Mucosa of stomach (tissue), 1 donor: ENCODE measurements around the gene YBX2.

ENCODE experiments used
- H3K27me3 ChIP-seq: one replicate; pipeline ENCODE4 v1.7.0; 2013; ENCODE audit warnings: mild to moderate bottlenecking, low read length; ENCODE audit not compliant: control insufficient read depth, insufficient read depth
- H3K36me3 ChIP-seq: one replicate; pipeline ENCODE4 v1.7.0; 2013; ENCODE audit warnings: low read length; ENCODE audit not compliant: control insufficient read depth, insufficient read depth
- H3K4me1 ChIP-seq: one replicate; pipeline ENCODE4 v1.7.0; 2013; ENCODE audit warnings: mild to moderate bottlenecking, low read length; ENCODE audit not compliant: control insufficient read depth, insufficient read depth
- H3K4me3 ChIP-seq: one replicate; pipeline ENCODE4 v1.7.0; 2013; ENCODE audit warnings: low read length
- H3K9ac ChIP-seq: one replicate; pipeline ENCODE4 v1.7.0; 2013; ENCODE audit warnings: mild to moderate bottlenecking, low read length, moderate library complexity
- H3K9me3 ChIP-seq: one replicate; pipeline ENCODE4 v1.7.0; 2013; ENCODE audit warnings: mild to moderate bottlenecking, low read length, moderate library complexity; ENCODE audit not compliant: control insufficient read depth
- donor health status: Pancreatic carcinoma.

YBX2 gene

DNA sequence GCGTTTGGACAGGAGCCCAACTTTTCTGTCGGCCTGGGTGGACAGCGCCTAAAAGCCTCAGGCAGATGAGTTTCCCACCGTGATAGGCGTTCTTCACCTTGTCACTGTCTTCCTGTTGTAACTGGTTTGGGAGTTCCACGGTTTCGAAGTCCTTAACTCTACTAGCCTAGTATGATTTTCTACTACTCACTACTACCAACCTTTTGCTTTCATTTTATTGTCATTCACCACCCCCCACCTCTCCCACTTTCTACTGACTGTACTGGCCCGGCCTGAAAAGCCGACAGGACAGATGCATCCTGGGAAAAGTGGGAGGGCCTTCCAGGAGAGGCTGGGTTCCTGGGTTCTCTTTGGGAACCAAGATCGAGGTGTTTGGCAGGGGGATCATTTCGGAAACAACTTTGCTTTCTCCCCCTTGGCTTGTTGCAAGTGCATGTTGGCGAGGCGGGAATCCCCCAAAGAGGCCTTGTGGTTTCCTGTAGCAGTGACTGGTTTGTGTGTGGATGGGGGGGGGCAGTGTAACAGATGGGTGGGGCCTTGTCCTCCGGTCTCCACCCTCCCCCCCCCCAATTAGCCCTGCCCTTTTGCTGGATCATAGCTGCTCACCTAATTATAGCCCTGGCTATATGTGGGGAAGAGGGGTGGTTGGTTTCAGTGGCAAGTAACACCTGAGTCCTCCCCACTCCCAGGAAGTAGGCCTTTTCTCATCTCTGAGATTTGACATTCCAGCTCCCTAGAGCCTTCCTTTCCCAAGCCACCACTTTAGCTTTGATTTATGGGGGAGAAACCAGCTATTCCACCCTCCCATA is 14.4 kb upstream of the YBX2 start:
- peak overlapping the region; percentile 91 for H3K4me3 ChIP-seq
- peaks cover 29% of the 10 kb centered on the region for H3K4me1 ChIP-seq
- H3K36me3 ChIP-seq, result peaks cover 21% of the 10 kb centered on the region
- peak overlapping the region; percentile 86 for H3K9ac ChIP-seq
- no peaks in the 10 kb centered on the region for H3K9me3 ChIP-seq
- no peaks in the 10 kb centered on the region for H3K27me3 ChIP-seq

DNA sequence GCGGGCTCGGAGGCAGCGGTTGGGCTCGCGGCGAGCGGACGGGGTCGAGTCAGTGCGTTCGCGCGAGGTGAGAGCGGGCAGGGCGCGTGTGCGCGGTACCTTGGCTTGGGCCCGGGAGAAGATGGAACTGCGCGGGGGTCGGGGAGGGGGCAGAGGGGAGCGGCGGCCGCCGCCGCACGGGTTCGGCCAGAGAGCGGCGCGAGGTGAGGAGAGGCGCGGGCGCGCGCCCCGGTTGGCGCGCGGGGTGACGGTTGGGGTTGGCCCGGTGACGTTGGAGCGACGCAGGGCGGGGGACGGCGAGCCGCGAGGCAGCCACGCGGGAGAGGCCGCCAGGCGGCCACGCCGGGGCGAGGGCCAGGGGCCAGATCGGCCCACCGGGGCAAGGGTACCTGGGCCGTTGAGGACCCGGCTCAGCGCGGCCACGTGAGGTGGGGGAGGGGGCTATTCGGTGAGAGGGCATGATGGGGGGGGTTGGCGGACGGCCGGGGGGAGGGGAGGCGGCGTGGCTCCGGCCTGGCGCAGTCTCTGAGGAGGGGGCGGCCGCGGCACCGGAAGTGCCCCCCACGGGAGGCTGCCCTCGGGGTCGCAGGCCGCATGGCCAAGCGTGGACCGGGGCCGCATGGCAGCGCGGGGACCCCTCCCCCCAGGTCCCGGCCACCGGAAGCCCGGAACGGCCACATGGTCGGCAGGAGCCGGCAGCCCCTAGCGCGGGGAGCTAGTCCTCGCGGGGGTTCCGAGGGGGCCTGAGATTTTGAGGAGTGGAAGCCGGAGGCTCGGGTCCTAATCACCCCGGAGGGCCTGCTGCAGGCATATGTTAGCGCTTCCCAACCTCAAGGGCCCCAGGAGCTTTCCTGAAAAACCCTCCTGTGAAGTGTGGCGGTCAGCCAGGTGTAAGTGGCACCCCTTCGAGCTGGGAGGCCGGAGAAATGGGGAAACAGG is 13.5 kb upstream of the YBX2 start:
- Histone ChIP-seq H3K4me1 (peaks cover 20% of the 10 kb centered on the region), H3K27me3 (no peaks in the 10 kb centered on the region), H3K9ac (peak overlapping the region; percentile 86), H3K36me3 (peaks cover 13% of the 10 kb centered on the region), H3K4me3 (peak overlapping the region; percentile 91), H3K9me3 (no peaks in the 10 kb centered on the region)

DNA sequence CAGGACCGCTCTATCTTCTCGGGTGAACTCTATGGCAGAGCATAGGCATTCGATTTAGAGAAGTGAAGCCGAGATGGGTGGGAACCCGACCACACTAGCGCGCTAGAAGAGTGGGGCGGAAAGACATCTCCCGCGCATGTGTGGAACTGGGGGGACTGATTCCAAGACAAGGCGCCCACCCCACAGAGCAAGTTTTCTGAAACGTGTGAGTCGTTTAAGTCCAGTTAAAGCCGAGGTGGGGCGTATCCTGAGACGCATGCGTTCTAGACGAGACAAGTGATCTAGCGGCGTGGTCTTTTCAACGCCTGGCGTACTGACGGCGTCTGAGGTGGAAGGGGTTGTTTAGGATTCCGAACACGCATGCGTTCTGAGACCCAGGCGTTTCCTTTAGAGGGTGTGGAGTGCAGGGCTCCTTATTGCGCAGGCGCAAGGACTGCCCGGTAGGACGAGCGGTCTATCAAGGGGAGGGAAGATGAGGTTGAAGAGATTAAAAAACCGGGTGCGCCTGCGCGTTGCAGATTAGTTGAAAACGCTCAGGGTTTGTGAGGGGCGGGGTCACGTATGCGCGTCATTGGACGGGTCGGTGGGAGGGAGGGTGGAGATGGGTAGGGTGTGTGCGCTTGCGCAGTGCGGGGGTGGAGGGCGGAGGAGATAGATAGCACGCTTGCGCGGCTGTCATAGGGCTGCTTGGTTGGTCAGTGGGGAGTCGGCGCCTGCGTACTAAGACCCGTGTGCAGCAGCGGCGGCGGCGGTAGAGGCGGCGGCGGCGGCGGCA is 12.7 kb upstream of the YBX2 start, which contains the start of gene EIF5A:
Gene EIF5A, plus strand, starts transcription at position 718 of the 775 bp plus-strand sequence. CDS start 2,008 bp downstream, outside the sequence.
- peaks cover 11% of the 10 kb centered on the region for H3K36me3 ChIP-seq
- no peaks in the 10 kb centered on the region for H3K9me3 ChIP-seq
- H3K4me1 ChIP-seq, result peaks cover 16% of the 10 kb centered on the region
- H3K4me3 ChIP-seq, result peak within 1 kb of the TSS; percentile 91
- H3K27me3 ChIP-seq, result no peaks in the 10 kb centered on the region
- peak within 1 kb of the TSS; percentile 86 for H3K9ac ChIP-seq

DNA sequence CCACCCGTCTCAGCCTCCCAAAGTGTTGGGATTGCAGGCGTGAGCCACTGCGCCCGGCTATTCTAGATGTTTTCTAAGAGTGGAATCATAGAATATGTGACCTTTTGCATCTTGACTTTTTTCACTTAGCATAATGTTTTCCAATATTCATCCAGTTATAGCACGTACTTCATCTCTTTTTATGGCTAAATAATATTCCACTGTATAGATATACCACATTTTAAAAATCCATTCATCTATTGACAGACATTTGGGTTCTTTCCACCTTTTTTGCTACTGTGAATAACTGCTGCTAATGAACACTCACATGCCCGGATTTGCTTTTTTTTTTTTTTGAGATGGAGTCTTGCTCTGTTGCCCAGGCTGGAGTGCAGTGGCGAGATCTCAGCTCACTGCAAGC is 9.7 kb upstream of the YBX2 start:
- Histone ChIP-seq H3K9ac (no peak overlapping the region), H3K4me1 (peaks cover 4% of the 10 kb centered on the region), H3K36me3 (no peaks in the 10 kb centered on the region), H3K4me3 (no peak overlapping the region), H3K9me3 (no peaks in the 10 kb centered on the region), H3K27me3 (peaks cover 2% of the 10 kb centered on the region)

DNA sequence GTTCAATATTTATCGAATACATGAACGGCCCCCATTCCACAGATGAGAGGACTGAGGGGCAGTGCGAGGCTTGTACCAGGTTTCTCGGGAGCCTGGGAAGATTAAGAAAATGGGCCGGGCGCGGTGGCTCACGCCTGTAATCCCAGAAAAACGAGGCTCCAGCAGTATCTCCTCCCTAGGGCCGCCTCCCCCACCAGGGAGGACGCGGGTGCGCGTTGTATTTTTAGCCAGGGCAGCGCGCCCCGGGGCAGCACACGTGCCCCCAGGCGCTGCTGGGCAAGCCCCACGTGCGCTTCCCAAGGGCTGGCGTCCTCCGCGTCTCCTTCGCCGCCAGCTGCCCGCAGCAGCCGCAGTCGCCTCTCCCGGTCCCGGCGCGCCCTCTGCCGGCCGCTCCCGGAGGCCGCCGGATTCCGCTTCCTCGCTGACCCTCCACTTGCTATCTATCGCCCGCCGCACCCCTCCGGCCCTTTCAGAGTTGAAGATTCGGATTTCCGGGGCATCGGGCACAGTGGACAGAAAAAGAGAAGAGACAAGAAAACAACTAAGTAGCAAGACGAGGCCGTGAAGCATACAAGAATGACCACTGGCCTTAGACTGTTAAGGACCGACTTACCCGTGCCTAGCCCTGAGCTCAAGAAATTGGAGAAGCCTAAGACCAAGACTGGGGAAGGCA is 1.9 kb upstream of the YBX2 start:
- Histone ChIP-seq H3K9ac (peak overlapping the region; percentile 14), H3K4me1 (peaks cover 19% of the 10 kb centered on the region), H3K27me3 (peaks cover 21% of the 10 kb centered on the region), H3K4me3 (no peak overlapping the region), H3K36me3 (no peaks in the 10 kb centered on the region), H3K9me3 (no peaks in the 10 kb centered on the region)

DNA sequence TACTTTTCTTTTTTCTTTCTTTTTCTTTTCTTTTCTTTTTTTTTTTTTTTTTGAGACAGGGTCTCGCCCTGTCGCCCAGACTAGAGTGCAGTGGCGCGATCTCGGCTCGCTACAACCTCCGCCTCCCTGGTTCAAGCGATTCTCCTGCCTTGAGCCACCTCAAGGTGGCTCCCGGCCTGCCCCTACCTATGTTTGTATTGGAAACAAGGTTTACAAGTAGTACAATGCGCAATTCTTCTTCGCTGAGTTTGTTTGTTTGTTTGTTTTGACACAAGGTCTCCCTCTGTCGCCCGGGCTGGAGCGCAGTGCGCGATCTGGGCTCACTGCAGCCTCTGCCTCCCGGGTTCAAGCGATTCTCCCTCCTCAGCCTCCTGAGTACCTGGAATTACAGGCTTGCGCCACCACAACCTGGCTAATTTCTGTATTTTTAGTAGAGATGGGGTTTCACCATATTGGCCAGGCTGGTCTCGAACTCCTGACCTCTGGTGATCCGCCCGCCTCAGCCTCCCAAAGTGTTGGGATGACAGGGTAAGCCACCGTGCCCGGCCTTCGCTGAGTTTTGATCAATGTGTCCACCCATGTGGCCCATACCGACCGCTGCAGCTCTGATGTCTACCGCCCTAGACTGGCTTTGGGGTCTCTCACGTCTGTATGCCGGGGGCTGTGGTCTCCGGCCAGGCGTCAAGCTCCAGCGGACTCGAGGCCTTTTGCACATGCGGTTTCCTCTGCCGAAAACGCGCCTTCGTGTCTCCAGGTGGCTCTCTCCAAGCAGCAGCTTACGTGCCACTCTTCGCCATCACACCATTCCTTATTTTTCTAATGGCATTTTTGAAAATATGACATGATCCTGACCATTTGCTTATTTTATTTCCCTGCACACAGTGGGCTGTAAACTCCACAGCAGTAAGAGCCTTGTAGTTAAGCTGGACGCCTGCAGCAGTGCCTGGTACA is 1.1 kb upstream of the YBX2 start:
- no peak overlapping the region for H3K9ac ChIP-seq
- H3K4me3 ChIP-seq, result no peak overlapping the region
- no peaks in the 10 kb centered on the region for H3K9me3 ChIP-seq
- H3K27me3 ChIP-seq, result peaks cover 21% of the 10 kb centered on the region
- no peaks in the 10 kb centered on the region for H3K36me3 ChIP-seq
- H3K4me1 ChIP-seq, result peaks cover 19% of the 10 kb centered on the region

DNA sequence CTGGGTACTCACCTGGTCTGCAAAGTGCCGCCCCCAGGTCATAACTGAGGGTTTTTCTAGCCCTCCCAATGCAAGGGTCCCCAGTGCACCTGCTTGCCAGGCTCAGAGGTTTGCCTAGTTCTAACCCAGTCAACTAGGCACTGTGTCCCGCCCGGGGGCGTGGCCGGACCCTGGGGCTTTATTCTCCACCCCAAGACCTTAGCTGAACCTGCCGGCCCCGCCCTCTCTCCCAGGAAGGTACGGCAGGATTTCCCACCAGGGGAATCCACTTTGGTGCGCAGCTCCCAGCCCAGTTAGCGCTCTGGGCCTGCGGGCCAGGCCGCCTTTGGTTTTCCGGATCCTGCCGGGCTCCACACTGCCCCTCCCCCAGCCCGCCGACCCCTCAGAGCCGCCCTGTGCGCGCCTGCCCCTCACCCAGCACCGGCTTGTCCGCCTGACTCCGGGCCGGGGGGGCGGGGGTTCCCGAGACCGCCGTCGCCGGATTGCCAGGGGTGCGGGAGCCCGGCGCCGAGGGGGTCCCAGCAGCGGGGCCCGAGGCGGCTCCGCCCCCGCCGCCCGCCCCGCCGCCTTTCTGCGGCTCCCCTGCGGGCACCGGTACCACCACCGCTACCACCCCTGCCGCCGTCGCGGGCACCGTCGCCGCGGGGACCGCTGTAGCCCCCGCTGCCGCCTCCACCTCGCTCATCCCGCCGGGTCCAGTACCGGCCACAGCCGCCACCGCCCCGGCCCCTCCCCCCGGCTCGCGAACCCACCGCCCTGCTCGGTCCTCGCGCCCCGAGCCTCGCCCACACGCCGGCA is 424 bp downstream of the YBX2 start:
- Histone ChIP-seq H3K4me1 (peaks cover 19% of the 10 kb centered on the region), H3K4me3 (no peak overlapping the region), H3K9ac (no peak overlapping the region), H3K27me3 (peaks cover 19% of the 10 kb centered on the region), H3K9me3 (no peaks in the 10 kb centered on the region), H3K36me3 (no peaks in the 10 kb centered on the region)

DNA sequence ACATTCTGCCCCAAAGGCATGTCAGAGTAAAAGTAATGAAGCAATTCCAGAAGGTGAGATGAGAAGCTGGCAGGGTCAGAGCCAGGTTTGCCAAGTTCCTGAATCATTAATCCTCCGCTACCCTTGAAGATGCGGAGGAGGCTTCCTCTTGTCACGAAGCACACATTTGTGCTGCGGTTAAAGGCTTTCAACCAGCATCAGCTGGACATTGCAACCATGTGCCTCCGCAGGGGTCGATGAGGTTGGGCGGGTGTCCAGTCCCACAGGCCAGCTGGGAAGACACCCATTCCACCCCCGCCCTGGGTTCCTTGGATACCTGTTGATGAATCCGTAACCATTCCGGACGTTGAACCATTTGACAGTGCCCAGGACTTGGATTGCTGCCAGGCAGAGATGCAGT is 1.3 kb downstream of the YBX2 start:
- Histone ChIP-seq H3K27me3 (peaks cover 19% of the 10 kb centered on the region), H3K9ac (no peak overlapping the region), H3K4me1 (peaks cover 19% of the 10 kb centered on the region), H3K4me3 (no peak overlapping the region), H3K9me3 (no peaks in the 10 kb centered on the region), H3K36me3 (no peaks in the 10 kb centered on the region)

DNA sequence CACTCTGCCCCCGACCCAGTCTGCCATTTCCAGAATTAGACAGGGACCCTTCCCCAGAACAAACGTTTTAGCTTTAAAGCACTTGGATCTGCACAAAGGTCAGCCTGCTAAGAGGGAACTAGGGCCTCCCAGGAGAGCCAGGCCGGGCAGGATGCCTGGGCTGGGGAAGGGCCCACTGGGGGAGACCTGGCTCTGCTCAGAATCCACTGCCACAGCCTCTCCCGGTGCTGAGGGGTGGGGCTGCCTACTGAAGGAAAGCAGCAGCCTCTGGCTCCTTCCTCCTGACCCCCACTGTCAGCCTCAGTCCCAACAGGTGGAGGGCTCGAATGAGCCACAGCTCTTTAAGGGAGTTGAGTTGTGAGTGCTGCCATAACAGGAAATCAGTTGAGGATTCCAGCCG is 1.7 kb downstream of the YBX2 start:
- no peaks in the 10 kb centered on the region for H3K36me3 ChIP-seq
- peaks cover 19% of the 10 kb centered on the region for H3K4me1 ChIP-seq
- H3K9me3 ChIP-seq, result no peaks in the 10 kb centered on the region
- H3K27me3 ChIP-seq, result peaks cover 19% of the 10 kb centered on the region
- no peak overlapping the region for H3K4me3 ChIP-seq
- no peak overlapping the region for H3K9ac ChIP-seq

DNA sequence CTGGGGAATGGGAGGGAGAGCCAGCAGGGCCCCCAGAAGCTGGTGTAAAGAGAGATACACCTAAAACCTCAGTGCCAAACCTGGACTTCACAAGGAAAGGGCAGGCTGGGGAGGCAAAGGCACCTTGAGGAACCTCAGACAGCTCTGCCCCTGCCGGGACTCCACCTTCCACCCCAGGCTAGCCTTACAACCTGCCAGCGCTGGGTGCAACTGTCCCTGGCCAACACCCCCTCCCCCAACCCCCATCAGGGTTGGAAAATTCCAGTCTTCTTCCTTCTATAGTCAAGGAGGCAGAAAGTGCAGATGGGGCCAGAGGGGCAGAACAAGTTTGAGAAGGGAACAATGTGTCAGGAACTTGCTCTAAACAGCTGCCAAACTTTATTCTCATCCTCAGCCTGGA is 2.2 kb downstream of the YBX2 start:
- H3K9ac ChIP-seq, result no peak overlapping the region
- H3K36me3 ChIP-seq, result no peaks in the 10 kb centered on the region
- no peaks in the 10 kb centered on the region for H3K9me3 ChIP-seq
- no peak overlapping the region for H3K4me3 ChIP-seq
- peaks cover 19% of the 10 kb centered on the region for H3K27me3 ChIP-seq
- peaks cover 19% of the 10 kb centered on the region for H3K4me1 ChIP-seq
